GM21515 (cell line): ENCODE data around the gene NANS.

ENCODE experiments used
- ATAC-seq: cut with Tn5 transposase; IDR thresholded peaks from one replicate; pipeline ENCODE4 v1.9.1; 2021; ENCODE audit not compliant: unreplicated experiment

The NANS gene

GRCh38 chr9:98130576-98131228 lies 74.2 kb downstream of the NANS start:
- ATAC-seq, result no peak

- ATAC-seq, result no peak
Observed at GRCh38 chr9:98132158-98132557, 75.6 kb downstream of the NANS start.
